Endometrial microvascular endothelial cells (primary cell): ENCODE measurements around the gene TEX11. TPM values are rescaled to one million over a fixed set of nuclear protein-coding genes. Genes with fewer than 3 reads are reported as not detected.
"Not testable (repeated sequence)": the region's sequence is repeated elsewhere in the genome, so short reads cannot be mapped to it uniquely, and the experiment has no call there.

ENCODE experiments used
- in situ Hi-C: cut with HindIII; loops from 2 replicates; pipeline ENCODE4 v1.10.0; 2017; ENCODE audit warnings: low sequenced_read_pairs, low pct_unique_long_range_greater_than_20kb; ENCODE audit errors: inconsistent ontology term
- total RNA-seq: library from RNA; depleted of rRNA; stranded (reverse); fragments of >200 nt; gene quantifications from one replicate; pipeline ENCODE4 v1.2.3, GENCODE V29; 2015; ENCODE audit errors: inconsistent ontology term

Gene TEX11
- total RNA-seq, 1 donor from 2014 or later: not detected

DNA sequence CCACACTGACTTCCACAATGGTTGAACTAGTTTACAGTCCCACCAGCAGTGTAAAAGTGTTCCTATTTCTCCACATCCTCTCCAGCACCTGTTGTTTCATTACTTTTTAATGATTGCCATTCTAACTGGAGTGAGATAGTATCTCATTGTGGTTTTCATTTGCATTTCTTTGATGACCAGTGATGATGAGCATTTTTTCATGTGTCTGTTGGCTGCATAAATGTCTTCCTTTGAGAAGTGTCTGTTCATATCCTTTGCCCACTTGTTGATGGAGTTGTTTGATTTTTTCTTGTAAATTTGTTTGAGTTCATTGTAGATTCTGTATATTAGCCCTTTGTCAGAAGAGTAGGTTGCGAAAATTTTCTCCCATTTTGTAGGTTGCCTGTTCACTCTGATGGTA lies 392.8 kb downstream of the TEX11 start:
- in situ Hi-C loops: not testable (repeated sequence)

DNA sequence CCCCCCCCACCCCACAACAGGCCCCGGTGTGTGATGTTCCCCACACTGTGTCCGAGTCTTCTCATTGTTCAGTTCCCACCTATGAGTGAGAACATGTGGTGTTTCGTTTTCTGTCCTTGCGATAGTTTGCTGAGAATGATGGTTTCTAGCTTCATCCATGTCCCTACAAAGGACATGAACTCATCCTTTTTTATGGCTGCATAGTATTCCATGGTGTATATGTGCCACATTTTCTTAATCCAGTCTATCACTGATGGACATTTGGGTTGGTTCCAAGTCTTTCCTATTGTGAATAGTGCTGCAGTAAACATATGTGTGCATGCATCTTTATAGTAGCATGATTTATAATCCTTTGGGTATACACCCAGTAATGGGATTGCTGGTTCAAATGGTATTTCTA lies 393.2 kb downstream of the TEX11 start:
- in situ Hi-C loops: not testable (repeated sequence)

DNA sequence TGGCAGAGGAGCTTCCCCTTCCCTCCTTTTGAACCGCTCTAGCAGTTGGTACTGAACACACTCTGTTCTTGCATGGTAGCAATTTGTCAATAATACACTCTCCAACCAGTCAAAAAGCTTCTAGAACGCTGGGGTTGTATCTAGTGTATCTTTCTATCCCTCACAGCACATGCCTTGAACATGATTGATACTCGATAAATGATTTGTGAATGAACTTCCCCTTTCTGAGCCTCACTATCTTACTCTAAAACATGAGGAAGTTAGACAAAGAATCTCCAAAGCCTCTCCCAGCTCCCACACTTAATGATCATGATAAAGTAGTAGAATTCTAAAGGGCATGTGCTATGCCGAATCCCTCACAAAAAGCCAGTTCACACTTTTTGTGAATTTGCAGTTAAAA lies 399.4 kb downstream of the TEX11 start:
- in situ Hi-C loops: no loop called here

DNA sequence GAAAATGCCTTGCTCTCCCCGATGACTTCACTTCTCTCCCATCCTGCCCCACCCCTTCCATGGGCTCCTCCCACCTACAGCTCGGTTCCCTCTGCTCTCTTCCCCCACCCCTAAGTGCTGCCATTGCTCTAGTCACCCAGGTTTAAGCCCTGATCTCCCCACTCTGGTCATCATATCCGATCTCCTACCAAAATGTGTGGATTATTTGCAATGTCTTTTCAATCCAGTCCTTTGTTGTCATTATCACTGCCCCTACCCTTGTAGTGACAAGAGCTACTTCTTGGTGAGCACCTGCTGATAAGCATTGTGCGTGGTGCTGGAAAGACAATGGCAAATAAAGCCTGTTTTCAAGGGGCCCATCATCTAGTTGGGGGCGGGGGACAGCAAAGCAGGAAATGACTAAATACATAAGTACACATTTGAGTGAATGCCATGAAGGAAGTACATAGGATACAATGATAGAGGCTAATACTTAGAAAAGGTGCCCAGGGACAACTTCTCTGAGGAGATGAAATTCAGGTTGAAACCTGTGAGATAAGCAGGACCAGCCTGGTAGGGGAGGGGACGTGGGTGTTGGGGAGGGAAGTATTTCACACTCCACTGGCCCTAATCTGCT lies 400.1 kb downstream of the TEX11 start:
- in situ Hi-C loops: no loop called here

- in situ Hi-C loops: no loop called here
These were observed 403.1 kb downstream of the TEX11 start for GRCh38 chrX:70505451-70505841.

DNA sequence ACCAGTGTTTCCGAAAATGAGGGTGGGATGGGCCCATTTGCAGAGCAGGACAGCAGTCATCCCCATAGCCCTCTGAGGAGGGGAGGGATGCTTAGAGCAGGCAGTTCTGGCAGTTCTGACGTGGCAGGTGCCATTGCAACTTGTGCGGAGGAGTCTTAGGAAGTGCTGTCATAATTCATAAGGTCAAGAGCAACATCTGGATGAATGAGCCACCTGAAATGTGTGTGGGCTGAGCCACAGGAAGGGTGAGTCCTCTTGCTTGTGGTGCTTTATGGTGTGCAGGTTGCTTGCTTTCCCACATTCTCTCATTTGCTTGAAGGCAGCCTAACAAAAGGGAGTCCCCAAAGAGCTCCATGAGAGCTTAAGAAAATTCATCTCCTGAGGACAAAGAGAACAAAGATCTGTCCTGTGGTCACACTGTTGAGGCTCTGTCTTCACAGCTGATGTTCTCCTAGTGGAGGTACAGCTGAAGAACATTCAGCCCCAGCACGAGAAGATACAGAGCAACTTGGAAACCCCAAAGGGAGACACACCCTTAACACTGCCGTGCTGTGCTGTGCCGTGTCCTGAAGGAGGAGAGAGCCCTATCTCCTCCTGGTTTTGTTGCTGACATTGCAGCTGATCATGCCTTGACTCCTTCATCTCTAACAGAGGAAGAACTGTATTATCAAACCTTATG lies 403.6 kb downstream of the TEX11 start:
- in situ Hi-C loops: no loop called here

GRCh38 chrX:70500826-70501225 lies 407.7 kb downstream of the TEX11 start:
- in situ Hi-C loops: no loop called here

- in situ Hi-C loops: no loop called here
These were observed 410.4 kb downstream of the TEX11 start for GRCh38 chrX:70498129-70498528.

GRCh38 chrX:70497026-70497425 lies 411.5 kb downstream of the TEX11 start:
- in situ Hi-C loops: no loop called here

DNA sequence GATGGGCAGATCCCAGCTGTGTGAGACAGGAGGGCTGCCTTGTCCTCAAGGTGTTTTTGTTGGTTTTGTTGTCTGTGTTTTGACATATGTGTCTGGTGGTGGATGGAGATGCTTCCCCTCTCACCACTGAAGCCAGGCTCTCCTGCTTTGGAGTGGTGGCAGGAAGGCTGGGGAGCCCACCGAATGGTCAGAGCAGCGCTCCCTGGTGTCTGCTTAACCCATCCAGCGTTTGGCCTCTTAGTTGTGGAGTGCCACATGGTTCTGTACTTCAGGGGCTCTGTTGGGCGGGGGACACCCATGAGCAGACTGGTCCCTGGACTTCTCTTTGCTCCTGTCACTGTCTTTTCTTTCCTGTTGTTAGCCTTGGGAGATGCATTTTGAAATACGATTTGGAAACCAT lies 412.0 kb downstream of the TEX11 start:
- in situ Hi-C loops: no loop called here

DNA sequence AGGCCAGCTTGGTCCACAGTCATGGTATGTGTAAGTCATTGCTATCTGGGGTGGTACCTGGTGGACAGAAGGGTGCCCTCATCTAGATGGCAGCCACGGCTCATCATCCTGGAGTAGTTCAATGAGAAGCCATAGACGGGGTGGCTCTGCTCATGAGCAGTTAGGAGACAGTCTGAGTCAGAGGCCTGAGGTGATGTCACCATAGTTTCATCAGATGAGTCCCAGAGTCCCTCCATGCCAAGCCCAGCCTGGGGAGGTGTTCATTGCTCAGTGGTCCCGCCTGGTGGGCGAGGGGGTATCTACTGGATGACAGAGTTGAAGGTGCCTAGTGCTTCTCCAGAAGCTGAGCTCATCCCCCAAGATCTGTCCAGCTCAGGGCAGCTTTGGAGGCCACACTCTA lies 414.1 kb downstream of the TEX11 start:
- in situ Hi-C loops: no loop called here

DNA sequence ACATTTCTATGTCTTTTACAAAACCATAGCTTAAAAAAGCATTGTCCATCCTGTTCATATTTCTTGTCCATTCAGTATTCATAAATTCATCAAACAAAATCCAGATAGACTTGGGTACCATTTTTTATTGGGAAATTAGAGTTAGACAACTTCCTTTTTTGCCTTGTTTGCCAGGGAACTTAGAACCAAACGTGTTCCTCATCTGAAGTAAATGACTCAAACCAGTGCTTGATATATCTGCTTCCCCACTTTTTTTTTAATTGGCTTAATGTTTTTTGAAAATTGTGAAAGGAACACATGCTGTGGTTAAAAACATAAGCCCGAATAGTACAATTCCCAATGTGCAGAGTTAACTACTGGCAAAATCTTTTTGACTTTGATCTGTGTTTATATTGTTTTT lies 419.7 kb downstream of the TEX11 start:
- in situ Hi-C loops: no loop called here

DNA sequence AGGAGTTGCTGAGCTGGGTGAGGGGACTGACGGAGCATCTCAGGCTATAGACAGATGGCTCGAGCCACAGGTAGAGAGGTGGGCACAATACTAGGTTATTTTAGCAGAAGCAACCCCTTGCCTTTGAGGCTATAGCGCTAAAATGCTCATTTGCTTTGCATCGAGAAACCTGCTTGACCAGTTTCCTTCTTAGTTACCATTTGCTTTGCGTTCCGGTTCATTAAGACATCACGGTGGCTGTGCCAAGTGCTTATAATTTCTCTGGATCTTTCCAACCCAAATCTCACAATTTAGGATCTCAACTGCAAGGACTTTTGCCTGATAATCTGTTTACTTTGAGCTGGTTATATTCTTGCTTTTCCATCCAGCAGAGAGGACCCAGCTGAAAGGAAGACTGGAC lies 423.0 kb downstream of the TEX11 start:
- in situ Hi-C loops: no loop called here

- in situ Hi-C loops: no loop called here
These were observed 426.2 kb downstream of the TEX11 start for GRCh38 chrX:70482300-70482699.

- in situ Hi-C loops: no loop called here
These were observed 426.8 kb downstream of the TEX11 start for GRCh38 chrX:70481471-70482270.

DNA sequence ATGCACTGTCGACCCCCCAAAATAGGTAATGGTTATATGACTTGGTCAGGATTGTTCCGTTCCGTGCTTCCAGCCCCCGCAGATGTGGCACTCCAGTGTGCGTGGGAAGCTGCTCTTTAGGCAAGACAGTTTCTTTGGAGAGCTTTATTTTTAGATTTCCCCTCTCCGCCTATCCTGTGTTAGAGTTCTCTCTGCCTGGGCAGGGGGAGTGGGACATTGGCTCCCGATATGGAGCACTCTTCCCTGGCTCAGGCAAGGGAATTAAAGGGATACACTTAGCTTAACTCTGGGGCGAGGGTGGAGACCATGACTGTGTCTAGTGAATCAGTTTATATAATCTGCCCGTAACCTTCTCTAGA lies 427.9 kb downstream of the TEX11 start:
- in situ Hi-C loops: no loop called here

DNA sequence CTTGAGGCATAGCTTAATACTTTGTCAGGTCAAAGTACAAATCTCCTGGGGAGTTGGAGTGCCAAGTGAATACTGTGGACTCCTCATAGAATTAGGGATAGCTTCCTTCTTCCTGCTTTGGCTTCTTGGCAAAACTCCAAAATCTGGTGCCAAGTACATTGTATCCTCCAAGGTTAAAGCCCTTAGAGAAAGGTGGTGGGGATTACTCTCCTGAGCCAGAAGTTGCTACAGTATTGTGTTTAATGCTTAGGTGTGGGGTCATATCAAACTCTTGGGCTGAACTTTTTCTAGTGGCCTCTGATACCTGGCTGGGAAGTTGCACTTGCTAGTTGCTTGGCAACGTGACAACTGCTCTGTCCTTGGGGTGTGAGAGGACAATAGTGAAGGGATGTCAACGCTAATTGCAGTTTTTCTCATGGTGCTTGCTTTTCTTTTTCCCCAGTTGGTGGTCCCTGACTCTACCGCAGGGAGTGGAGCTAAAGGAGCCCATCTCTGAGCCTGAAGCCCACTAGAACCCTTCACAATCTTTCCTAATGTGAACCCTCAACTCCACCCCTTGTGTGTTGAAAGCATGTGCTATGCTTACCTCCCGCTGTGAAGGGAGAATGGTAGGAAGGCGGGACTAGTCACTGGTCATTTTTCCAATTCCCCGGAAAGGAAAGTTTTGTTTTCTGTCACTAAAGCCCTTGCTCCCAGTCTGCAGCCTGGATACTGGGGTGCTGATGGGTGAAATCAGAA lies 428.4 kb downstream of the TEX11 start:
- in situ Hi-C loops: no loop called here

- in situ Hi-C loops: no loop called here
These were observed 429.1 kb downstream of the TEX11 start for GRCh38 chrX:70479247-70479921.
